IPS-18a (cell line): ENCODE measurements around the gene FUT8.

Experiments used
- H3K27ac ChIP-seq: one replicate; pipeline ENCODE4 v1.5.1; 2013; ENCODE audit warnings: low read length
- H3K27me3 ChIP-seq: one replicate; pipeline ENCODE4 v1.6.1; 2013; ENCODE audit warnings: mild to moderate bottlenecking, low read length; ENCODE audit not compliant: control insufficient read depth, insufficient read depth
- H3K36me3 ChIP-seq: one replicate; pipeline ENCODE4 v1.6.1; 2013; ENCODE audit warnings: low read depth, low read length; ENCODE audit not compliant: control insufficient read depth
- H3K4me1 ChIP-seq: one replicate; pipeline ENCODE4 v1.6.1; 2013; ENCODE audit warnings: low read depth, low read length; ENCODE audit not compliant: control insufficient read depth
- H3K4me3 ChIP-seq: one replicate; pipeline ENCODE4 v1.5.1; 2013; ENCODE audit warnings: low read length
- H3K9ac ChIP-seq: one replicate; pipeline ENCODE4 v1.6.1; 2013; ENCODE audit warnings: mild to moderate bottlenecking, low read length, moderate library complexity
- H3K9me3 ChIP-seq: one replicate; pipeline ENCODE4 v1.6.1; 2013; ENCODE audit warnings: low read depth, low read length; ENCODE audit not compliant: control insufficient read depth

Gene FUT8

GRCh38 chr14:65599375-65599774 lies 186.8 kb downstream of the FUT8 start:
- Histone ChIP-seq H3K9me3 (no peaks in the 10 kb centered on the region), H3K4me3 (no peak overlapping the region), H3K27me3 (no peaks in the 10 kb centered on the region), H3K4me1 (peaks cover 6% of the 10 kb centered on the region), H3K27ac (no peak overlapping the region), H3K9ac (no peak overlapping the region), H3K36me3 (no peaks in the 10 kb centered on the region)

GRCh38 chr14:65600742-65601141 lies 188.2 kb downstream of the FUT8 start:
- no peak overlapping the region for H3K4me3 ChIP-seq

GRCh38 chr14:65604535-65604934 lies 192.0 kb downstream of the FUT8 start:
- no peaks in the 10 kb centered on the region for H3K36me3 ChIP-seq
- no peak overlapping the region for H3K4me3 ChIP-seq
- H3K27ac ChIP-seq = no peak overlapping the region
- no peaks in the 10 kb centered on the region for H3K4me1 ChIP-seq
- no peak overlapping the region for H3K9ac ChIP-seq
- no peaks in the 10 kb centered on the region for H3K27me3 ChIP-seq
- H3K9me3 ChIP-seq = no peaks in the 10 kb centered on the region

More at GRCh38 chr14:65600742-65601141, 188.2 kb downstream of the FUT8 start:
- H3K9me3 ChIP-seq = no peaks in the 10 kb centered on the region
- no peaks in the 10 kb centered on the region for H3K4me1 ChIP-seq
- H3K36me3 ChIP-seq = no peaks in the 10 kb centered on the region
- no peak overlapping the region for H3K27ac ChIP-seq
- no peak overlapping the region for H3K9ac ChIP-seq
- H3K27me3 ChIP-seq = no peaks in the 10 kb centered on the region

GRCh38 chr14:65604936-65605335 lies 192.4 kb downstream of the FUT8 start:
- Histone ChIP-seq H3K9ac (no peak overlapping the region), H3K27ac (no peak overlapping the region), H3K9me3 (no peaks in the 10 kb centered on the region), H3K4me1 (no peaks in the 10 kb centered on the region), H3K4me3 (no peak overlapping the region), H3K36me3 (no peaks in the 10 kb centered on the region), H3K27me3 (no peaks in the 10 kb centered on the region)

- Histone ChIP-seq H3K4me3 (no peak overlapping the region), H3K4me1 (no peaks in the 10 kb centered on the region), H3K27ac (no peak overlapping the region)
Measured at GRCh38 chr14:65606460-65606859, 193.9 kb downstream of the FUT8 start.

GRCh38 chr14:65613131-65613650 lies 200.7 kb downstream of the FUT8 start:
- no peaks in the 10 kb centered on the region for H3K36me3 ChIP-seq
- H3K9ac ChIP-seq = no peak overlapping the region
- H3K27me3 ChIP-seq = no peaks in the 10 kb centered on the region
- H3K27ac ChIP-seq = no peak overlapping the region
- H3K4me1 ChIP-seq = no peaks in the 10 kb centered on the region
- H3K4me3 ChIP-seq = no peak overlapping the region
- H3K9me3 ChIP-seq = no peaks in the 10 kb centered on the region

More at GRCh38 chr14:65606460-65606859, 193.9 kb downstream of the FUT8 start:
- no peaks in the 10 kb centered on the region for H3K27me3 ChIP-seq
- H3K36me3 ChIP-seq = no peaks in the 10 kb centered on the region
- H3K9ac ChIP-seq = no peak overlapping the region
- H3K9me3 ChIP-seq = no peaks in the 10 kb centered on the region

- no peak overlapping the region for H3K27ac ChIP-seq
- peaks cover 7% of the 10 kb centered on the region for H3K4me1 ChIP-seq
- H3K9ac ChIP-seq = no peak overlapping the region
- H3K27me3 ChIP-seq = no peaks in the 10 kb centered on the region
- H3K9me3 ChIP-seq = no peaks in the 10 kb centered on the region
- H3K4me3 ChIP-seq = no peak overlapping the region
- H3K36me3 ChIP-seq = no peaks in the 10 kb centered on the region
Measured at GRCh38 chr14:65618996-65619395, 206.5 kb downstream of the FUT8 start.

GRCh38 chr14:65620195-65620594 lies 207.7 kb downstream of the FUT8 start:
- no peak overlapping the region for H3K27ac ChIP-seq
- H3K27me3 ChIP-seq = no peaks in the 10 kb centered on the region
- H3K36me3 ChIP-seq = no peaks in the 10 kb centered on the region
- no peak overlapping the region for H3K4me3 ChIP-seq
- no peak overlapping the region for H3K9ac ChIP-seq
- peaks cover 8% of the 10 kb centered on the region for H3K4me1 ChIP-seq
- H3K9me3 ChIP-seq = no peaks in the 10 kb centered on the region

- Histone ChIP-seq H3K4me1 (peaks cover 8% of the 10 kb centered on the region), H3K9me3 (no peaks in the 10 kb centered on the region), H3K9ac (no peak overlapping the region), H3K27me3 (no peaks in the 10 kb centered on the region), H3K27ac (no peak overlapping the region), H3K4me3 (no peak overlapping the region), H3K36me3 (no peaks in the 10 kb centered on the region)
Measured at GRCh38 chr14:65622703-65623102, 210.2 kb downstream of the FUT8 start.

- Histone ChIP-seq H3K27ac (no peak overlapping the region), H3K4me3 (no peak overlapping the region), H3K9ac (no peak overlapping the region), H3K27me3 (no peaks in the 10 kb centered on the region), H3K4me1 (peaks cover 10% of the 10 kb centered on the region), H3K9me3 (no peaks in the 10 kb centered on the region), H3K36me3 (no peaks in the 10 kb centered on the region)
Measured at GRCh38 chr14:65623759-65624158, 211.2 kb downstream of the FUT8 start.

GRCh38 chr14:65627315-65627714 lies 214.8 kb downstream of the FUT8 start:
- Histone ChIP-seq H3K9ac (no peak overlapping the region), H3K27me3 (no peaks in the 10 kb centered on the region), H3K4me1 (peaks cover 10% of the 10 kb centered on the region), H3K9me3 (no peaks in the 10 kb centered on the region), H3K36me3 (peaks cover 4% of the 10 kb centered on the region), H3K4me3 (no peak overlapping the region), H3K27ac (no peak overlapping the region)

- Histone ChIP-seq H3K27me3 (no peaks in the 10 kb centered on the region), H3K4me3 (no peak overlapping the region), H3K9me3 (no peaks in the 10 kb centered on the region), H3K27ac (no peak overlapping the region), H3K36me3 (peaks cover 4% of the 10 kb centered on the region), H3K9ac (no peak overlapping the region), H3K4me1 (peaks cover 9% of the 10 kb centered on the region)
Measured at GRCh38 chr14:65628664-65629063, 216.1 kb downstream of the FUT8 start.
